Left ventricle myocardium inferior (tissue), 1 donor: ENCODE data around the gene TMEM150B. TPM values are rescaled to one million over a fixed set of nuclear protein-coding genes. Genes with fewer than 3 reads are reported as not detected.

Experiments
- DNase-seq: peaks from one replicate; pipeline ENCODE4 v3.0.0-alpha.2; 2020
- H3K27ac ChIP-seq: fragments of 200-600 bp; replicated peaks from 2 replicates; pipeline ENCODE4 v1.8.0; 2021
- H3K27me3 ChIP-seq: fragments of 200-600 bp; 2 replicates; pipeline ENCODE4 v1.8.0; 2021; ENCODE audit warnings: low read depth
- H3K36me3 ChIP-seq: fragments of 200-600 bp; 2 replicates; pipeline ENCODE4 v1.8.0; 2021
- H3K4me1 ChIP-seq: fragments of 200-600 bp; 2 replicates; pipeline ENCODE4 v1.8.0; 2021
- H3K4me3 ChIP-seq: fragments of 200-600 bp; 2 replicates; pipeline ENCODE4 v1.8.0; 2021; ENCODE audit warnings: mild to moderate bottlenecking, moderate library complexity
- H3K9me3 ChIP-seq: fragments of 200-600 bp; replicated peaks from 2 replicates; pipeline ENCODE4 v1.8.0; 2021
- intact Hi-C: fragments of 100-400 bp; cut with micrococcal nuclease; formaldehyde crosslinking; loops from one replicate; pipeline ENCODE4 v1.11.0; 2022
- long read RNA-seq: library from polyadenylated mRNA; unstranded; transcript quantifications from one replicate; pipeline ENCODE4 v2.0.0, GENCODE V29; 2021
- total RNA-seq: library from RNA; stranded (reverse); fragmentation: NEBNext Ultra II Directional; extraction: Animal tissue kit (Norgen Biotek cat#: 25700); gene quantifications from one replicate; pipeline ENCODE4 v1.2.1, GENCODE V29; 2021
- TF ChIP-seq, protein P1 (sequence below): fragments of 200-600 bp; IDR thresholded peaks from 2 replicates; pipeline ENCODE4 v1.8.0; 2021; ENCODE audit warnings: antibody characterized with exemption, mild to moderate bottlenecking, borderline replicate concordance
- donor health status: DM: no; HTN: yes; CAD: no; lungs with severe emphysema.

Gene TMEM150B, protein sequence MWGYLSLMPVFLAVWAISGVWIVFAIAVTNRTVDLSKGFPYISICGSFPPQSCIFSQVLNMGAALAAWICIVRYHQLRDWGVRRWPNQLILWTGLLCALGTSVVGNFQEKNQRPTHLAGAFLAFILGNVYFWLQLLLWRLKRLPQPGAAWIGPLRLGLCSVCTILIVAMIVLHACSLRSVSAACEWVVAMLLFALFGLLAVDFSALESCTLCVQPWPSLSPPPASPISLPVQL
- total RNA-seq = 2.0 TPM
- long read RNA-seq = 0 reads

DNA sequence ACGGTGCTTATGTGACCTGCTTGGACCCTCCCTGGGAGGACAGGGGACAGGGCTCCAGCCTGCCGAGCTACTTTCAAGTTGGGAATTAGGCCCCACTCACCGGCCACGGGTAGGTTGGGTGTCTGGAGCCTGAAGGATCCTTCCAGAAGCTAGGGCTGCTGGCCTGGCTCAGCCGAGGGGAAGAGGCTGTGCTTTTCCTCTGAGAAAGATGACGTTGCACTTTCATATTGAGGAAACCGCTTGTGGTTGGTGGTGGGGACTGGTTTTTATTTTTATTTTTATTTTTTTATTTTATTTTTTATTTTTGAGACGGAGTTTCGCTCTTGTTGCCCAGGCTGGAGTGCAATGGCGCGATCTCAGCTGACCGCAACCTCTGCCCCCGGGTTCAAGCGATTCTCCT lies at the start of gene TMEM150B:
Gene TMEM150B, minus strand, starts transcription at position 170 of the 400 bp plus-strand sequence. CDS start 4,305 bp downstream, outside the sequence.
- no peak for DNase-seq
- Histone ChIP-seq H3K4me3 (peak within 1 kb of the TSS; percentile 27), H3K27ac (peak within 1 kb of the TSS; percentile 8), H3K27me3 (peaks cover 36% of the 10 kb centered on the region), H3K9me3 (no peaks in the 10 kb centered on the region), H3K36me3 (no peaks in the 10 kb centered on the region), H3K4me1 (no peaks in the 10 kb centered on the region)
- TF ChIP-seq, protein P1, sequence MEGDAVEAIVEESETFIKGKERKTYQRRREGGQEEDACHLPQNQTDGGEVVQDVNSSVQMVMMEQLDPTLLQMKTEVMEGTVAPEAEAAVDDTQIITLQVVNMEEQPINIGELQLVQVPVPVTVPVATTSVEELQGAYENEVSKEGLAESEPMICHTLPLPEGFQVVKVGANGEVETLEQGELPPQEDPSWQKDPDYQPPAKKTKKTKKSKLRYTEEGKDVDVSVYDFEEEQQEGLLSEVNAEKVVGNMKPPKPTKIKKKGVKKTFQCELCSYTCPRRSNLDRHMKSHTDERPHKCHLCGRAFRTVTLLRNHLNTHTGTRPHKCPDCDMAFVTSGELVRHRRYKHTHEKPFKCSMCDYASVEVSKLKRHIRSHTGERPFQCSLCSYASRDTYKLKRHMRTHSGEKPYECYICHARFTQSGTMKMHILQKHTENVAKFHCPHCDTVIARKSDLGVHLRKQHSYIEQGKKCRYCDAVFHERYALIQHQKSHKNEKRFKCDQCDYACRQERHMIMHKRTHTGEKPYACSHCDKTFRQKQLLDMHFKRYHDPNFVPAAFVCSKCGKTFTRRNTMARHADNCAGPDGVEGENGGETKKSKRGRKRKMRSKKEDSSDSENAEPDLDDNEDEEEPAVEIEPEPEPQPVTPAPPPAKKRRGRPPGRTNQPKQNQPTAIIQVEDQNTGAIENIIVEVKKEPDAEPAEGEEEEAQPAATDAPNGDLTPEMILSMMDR = no peak
- intact Hi-C loops = no loop called here

DNA sequence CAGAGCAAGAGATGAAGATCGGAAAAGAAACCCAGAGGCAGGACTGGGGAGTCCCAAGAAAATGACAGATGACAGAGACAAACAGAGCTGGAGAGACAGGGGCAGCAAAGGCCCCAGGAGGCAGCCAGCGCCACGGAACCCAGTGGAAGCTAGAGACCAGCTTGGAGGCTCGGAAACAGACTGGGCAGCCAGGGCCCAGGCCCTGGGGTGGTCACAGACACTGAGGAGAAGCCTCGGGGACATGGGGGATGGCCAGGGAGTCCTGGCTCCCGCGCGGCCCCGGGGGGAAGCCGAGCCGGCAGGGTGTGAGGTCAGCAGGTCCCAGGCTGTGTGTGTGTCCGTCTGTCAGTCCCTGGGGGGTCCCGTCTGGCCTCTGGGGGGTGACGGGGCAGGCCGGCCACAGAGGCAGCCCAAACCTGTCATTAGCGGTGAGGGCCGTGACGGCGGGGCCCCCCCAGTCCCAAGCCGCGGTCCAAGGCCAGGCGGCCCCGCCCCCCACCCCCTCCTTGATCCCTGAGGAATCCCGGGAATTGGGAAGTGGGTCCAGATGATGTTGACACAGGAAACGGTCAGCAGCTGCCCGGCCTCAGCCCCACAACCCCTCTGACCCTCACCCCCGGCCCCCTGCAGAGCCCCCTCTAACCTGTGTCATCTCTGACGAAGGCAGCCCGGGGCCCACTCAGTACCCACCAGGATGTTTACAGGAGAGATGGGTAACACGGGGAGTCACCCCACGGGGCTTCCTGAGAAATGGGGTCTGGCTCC lies 49.0 kb upstream of the TMEM150B start:
- no peak overlapping the region for H3K27ac ChIP-seq
- no peak for DNase-seq
- no peaks in the 10 kb centered on the region for H3K9me3 ChIP-seq
- peaks cover 24% of the 10 kb centered on the region for H3K4me1 ChIP-seq
- H3K27me3 ChIP-seq = peaks cover 81% of the 10 kb centered on the region
- TF ChIP-seq, protein P1 = no peak
- no peaks in the 10 kb centered on the region for H3K36me3 ChIP-seq
- H3K4me3 ChIP-seq = no peak overlapping the region
- intact Hi-C loops = no loop called here

DNA sequence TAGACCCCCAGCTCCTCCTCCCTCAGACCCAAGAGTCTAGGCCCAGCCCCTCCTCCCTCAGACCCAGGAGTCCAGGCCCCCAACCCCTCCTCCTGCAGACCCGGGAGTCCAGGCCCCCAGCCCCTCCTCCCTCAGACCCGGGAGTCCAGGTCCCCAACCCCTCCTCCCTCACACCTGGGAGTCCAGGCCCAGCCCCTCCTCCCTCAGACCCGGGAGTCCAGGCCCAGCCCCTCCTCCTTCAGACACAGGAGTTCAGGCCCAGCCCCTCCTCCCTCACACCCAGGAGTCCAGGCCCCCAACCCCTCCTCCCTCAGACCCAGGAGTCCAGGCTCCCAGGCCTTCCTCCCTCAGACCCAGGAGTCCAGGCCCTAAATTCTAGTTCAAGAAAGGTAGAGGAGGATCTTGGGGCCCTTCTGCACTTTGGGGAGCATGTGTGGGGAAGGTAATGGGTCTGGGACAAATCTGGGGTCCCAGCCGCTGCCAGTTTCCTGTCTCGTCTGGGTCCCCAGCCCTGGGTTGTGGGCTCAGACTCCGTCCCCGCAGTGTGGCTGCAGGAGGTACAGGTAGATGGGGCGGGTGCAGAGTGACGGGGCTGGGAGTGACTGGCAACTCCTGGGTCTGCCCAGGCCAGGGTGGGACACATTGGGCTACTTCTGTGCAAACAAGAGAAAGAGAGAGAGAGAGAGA lies 48.3 kb upstream of the TMEM150B start:
- peaks cover 32% of the 10 kb centered on the region for H3K4me1 ChIP-seq
- H3K9me3 ChIP-seq = no peaks in the 10 kb centered on the region
- TF ChIP-seq, protein P1 = no peak
- no peak overlapping the region for H3K27ac ChIP-seq
- intact Hi-C loops = no loop called here
- H3K4me3 ChIP-seq = no peak overlapping the region
- H3K27me3 ChIP-seq = peaks cover 88% of the 10 kb centered on the region
- no peak for DNase-seq
- no peaks in the 10 kb centered on the region for H3K36me3 ChIP-seq

DNA sequence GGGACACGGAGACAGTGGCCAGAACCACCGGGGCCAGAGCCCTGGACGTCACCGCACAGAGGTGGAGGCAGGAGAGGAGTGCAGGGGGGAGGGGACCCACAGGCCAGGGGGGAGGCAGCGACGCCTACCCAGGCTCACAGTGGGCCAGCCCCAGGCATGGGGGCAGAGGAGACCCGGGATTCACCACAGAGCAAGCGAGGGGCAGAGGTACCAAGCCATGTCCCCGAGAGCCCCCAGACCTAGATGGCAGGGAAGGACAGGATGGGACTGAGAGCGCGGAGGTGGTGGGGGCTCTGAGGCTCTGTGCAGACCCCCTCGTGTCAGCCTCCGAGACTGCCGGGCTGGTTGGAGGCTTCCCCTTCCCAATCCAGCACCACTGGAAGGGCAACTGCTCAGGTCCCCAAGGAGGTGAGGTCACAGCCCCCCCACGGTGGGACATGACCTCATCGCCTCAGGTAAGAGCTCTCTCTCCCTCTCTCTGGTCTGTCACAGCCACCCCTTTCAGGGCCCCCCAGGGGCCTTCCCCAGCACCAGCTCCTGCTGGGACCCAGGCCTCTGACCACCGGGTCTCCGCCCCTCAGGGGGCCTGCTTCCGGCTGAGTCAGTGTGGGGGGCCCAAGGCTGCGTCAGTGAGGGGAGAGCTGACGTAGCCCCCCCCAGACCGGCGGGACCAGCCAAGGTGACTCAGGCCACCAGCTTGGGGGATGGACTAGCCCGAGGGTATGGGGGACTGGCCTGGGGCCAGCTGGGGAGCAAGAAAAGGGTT lies 47.4 kb upstream of the TMEM150B start:
- no peak overlapping the region for H3K4me3 ChIP-seq
- H3K27me3 ChIP-seq = peaks cover 92% of the 10 kb centered on the region
- intact Hi-C loops = no loop called here
- no peak overlapping the region for H3K27ac ChIP-seq
- no peaks in the 10 kb centered on the region for H3K9me3 ChIP-seq
- H3K4me1 ChIP-seq = peaks cover 27% of the 10 kb centered on the region
- TF ChIP-seq, protein P1 = no peak
- H3K36me3 ChIP-seq = no peaks in the 10 kb centered on the region
- no peak for DNase-seq
